OCI-LY1 (cell line): Measurements from ENCODE around the gene FKBP6.

ENCODE experiments used
- H2AFZ ChIP-seq: fragments of 200-600 bp; sonication (generic), shearing (Covaris generic); 2 replicates; pipeline ENCODE4 v1.6.0; 2014; ENCODE audit warnings: antibody characterized with exemption, mild to moderate bottlenecking, low read length
- H3F3A ChIP-seq: fragments of 200-600 bp; sonication (generic), shearing (Covaris generic); 2 replicates; pipeline ENCODE4 v1.6.0; 2014; ENCODE audit warnings: mild to moderate bottlenecking, antibody characterized with exemption, low read length, moderate library complexity; ENCODE audit not compliant: insufficient read depth
- H3K27ac ChIP-seq: fragments of 200-600 bp; sonication (generic); 2 replicates; pipeline ENCODE4 v1.5.1; 2014; ENCODE audit warnings: low read length, mixed run types, mild to moderate bottlenecking, low read depth; ENCODE audit not compliant: poor library complexity, severe bottlenecking
- H3K27me3 ChIP-seq: fragments of 200-600 bp; sonication (generic); 2 replicates; pipeline ENCODE4 v1.6.0; 2014; ENCODE audit warnings: antibody characterized with exemption, mild to moderate bottlenecking, low read length, moderate library complexity; ENCODE audit not compliant: insufficient read depth
- H3K36me3 ChIP-seq: fragments of 200-600 bp; sonication (generic); 2 replicates; pipeline ENCODE4 v1.6.1; 2014; ENCODE audit warnings: mild to moderate bottlenecking, antibody characterized with exemption, low read length, moderate library complexity, mixed read lengths; ENCODE audit not compliant: insufficient read depth
- H3K4me1 ChIP-seq: fragments of 200-600 bp; sonication (generic); 2 replicates; pipeline ENCODE4 v1.5.1; 2014; ENCODE audit warnings: mild to moderate bottlenecking, low read length, moderate library complexity; ENCODE audit not compliant: insufficient read depth, severe bottlenecking
- H3K4me2 ChIP-seq: fragments of 200-600 bp; sonication (generic), shearing (Covaris generic); 2 replicates; pipeline ENCODE4 v1.6.1; 2014; ENCODE audit warnings: low read length
- H3K4me3 ChIP-seq: fragments of 200-600 bp; sonication (generic); 2 replicates; pipeline ENCODE4 v1.5.1; 2014; ENCODE audit warnings: low read length, low read depth, mild to moderate bottlenecking, mixed read lengths; ENCODE audit not compliant: poor library complexity, severe bottlenecking
- H3K79me2 ChIP-seq: fragments of 200-600 bp; shearing (Covaris generic); 2 replicates; pipeline ENCODE4 v1.6.1; 2016; ENCODE audit warnings: mixed run types, low read length, mixed read lengths; ENCODE audit not compliant: insufficient read depth
- H3K9ac ChIP-seq: fragments of 200-600 bp; sonication (generic), shearing (Covaris generic); 2 replicates; pipeline ENCODE4 v1.6.1; 2014; ENCODE audit warnings: mild to moderate bottlenecking, low read length, mixed read lengths
- H3K9me2 ChIP-seq: fragments of 200-600 bp; sonication (generic), shearing (Covaris generic); 2 replicates; pipeline ENCODE4 v1.6.1; 2014; ENCODE audit warnings: low read depth, mild to moderate bottlenecking, low read length, mixed read lengths
- H3K9me3 ChIP-seq: fragments of 200-600 bp; shearing (Covaris generic); 2 replicates; pipeline ENCODE4 v1.6.1; 2014; ENCODE audit warnings: low read length, mixed read lengths
- H4K20me1 ChIP-seq: fragments of 200-600 bp; sonication (generic), shearing (Covaris generic); 2 replicates; pipeline ENCODE4 v1.6.0; 2016; ENCODE audit warnings: mild to moderate bottlenecking, low read length; ENCODE audit not compliant: insufficient read depth
- EZH2 ChIP-seq: fragments of 200-600 bp; sonication (generic), shearing (Covaris generic); IDR thresholded peaks from 2 replicates; pipeline ENCODE4 v1.8.0; 2017; ENCODE audit warnings: borderline replicate concordance, mixed run types, mild to moderate bottlenecking, antibody characterized with exemption, low read length, moderate library complexity, mixed read lengths
- TF ChIP-seq, protein P1 (sequence below): fragments of 200-600 bp; sonication (generic), shearing (Covaris generic); IDR thresholded peaks from 2 replicates; pipeline ENCODE4 v1.5.1; 2017; ENCODE audit warnings: mild to moderate bottlenecking, antibody characterized with exemption, low read length, moderate library complexity, mixed read lengths

FKBP6 gene

GRCh38 chr7:73366990-73367389, 39.0 kb downstream of the FKBP6 start:
- H3K9me2 ChIP-seq, result no peaks in the 10 kb centered on the region
- no peak for TF ChIP-seq EZH2
- TF ChIP-seq, protein P1, sequence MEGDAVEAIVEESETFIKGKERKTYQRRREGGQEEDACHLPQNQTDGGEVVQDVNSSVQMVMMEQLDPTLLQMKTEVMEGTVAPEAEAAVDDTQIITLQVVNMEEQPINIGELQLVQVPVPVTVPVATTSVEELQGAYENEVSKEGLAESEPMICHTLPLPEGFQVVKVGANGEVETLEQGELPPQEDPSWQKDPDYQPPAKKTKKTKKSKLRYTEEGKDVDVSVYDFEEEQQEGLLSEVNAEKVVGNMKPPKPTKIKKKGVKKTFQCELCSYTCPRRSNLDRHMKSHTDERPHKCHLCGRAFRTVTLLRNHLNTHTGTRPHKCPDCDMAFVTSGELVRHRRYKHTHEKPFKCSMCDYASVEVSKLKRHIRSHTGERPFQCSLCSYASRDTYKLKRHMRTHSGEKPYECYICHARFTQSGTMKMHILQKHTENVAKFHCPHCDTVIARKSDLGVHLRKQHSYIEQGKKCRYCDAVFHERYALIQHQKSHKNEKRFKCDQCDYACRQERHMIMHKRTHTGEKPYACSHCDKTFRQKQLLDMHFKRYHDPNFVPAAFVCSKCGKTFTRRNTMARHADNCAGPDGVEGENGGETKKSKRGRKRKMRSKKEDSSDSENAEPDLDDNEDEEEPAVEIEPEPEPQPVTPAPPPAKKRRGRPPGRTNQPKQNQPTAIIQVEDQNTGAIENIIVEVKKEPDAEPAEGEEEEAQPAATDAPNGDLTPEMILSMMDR, result no peak
- no peaks in the 10 kb centered on the region for H3K4me1 ChIP-seq
- H3K9me3 ChIP-seq, result no peaks in the 10 kb centered on the region
- no peak overlapping the region for H3K9ac ChIP-seq
- H3K27ac ChIP-seq, result no peak overlapping the region
- H3K79me2 ChIP-seq, result no peaks in the 10 kb centered on the region
- no peaks in the 10 kb centered on the region for H4K20me1 ChIP-seq
- H3K4me2 ChIP-seq, result no peak overlapping the region
- no peak overlapping the region for H2AFZ ChIP-seq
- no peaks in the 10 kb centered on the region for H3F3A ChIP-seq
- no peak overlapping the region for H3K4me3 ChIP-seq
- peaks cover 16% of the 10 kb centered on the region; the same call in 1 of the 2 replicates for H3K27me3 ChIP-seq
- H3K36me3 ChIP-seq, result no peaks in the 10 kb centered on the region

- TF ChIP-seq EZH2, result no peak
- TF ChIP-seq, protein P1, result no peak
- Histone ChIP-seq H3K27me3 (peaks cover 16% of the 10 kb centered on the region; the same call in 1 of the 2 replicates), H3K4me3 (no peak overlapping the region), H3K9me2 (no peaks in the 10 kb centered on the region), H3K79me2 (no peaks in the 10 kb centered on the region), H3K27ac (no peak overlapping the region), H2AFZ (no peak overlapping the region), H4K20me1 (no peaks in the 10 kb centered on the region), H3K36me3 (no peaks in the 10 kb centered on the region), H3F3A (no peaks in the 10 kb centered on the region), H3K9me3 (no peaks in the 10 kb centered on the region), H3K4me2 (no peak overlapping the region), H3K9ac (no peak overlapping the region), H3K4me1 (no peaks in the 10 kb centered on the region)
These were observed 41.0 kb downstream of the FKBP6 start for GRCh38 chr7:73369009-73369408.

DNA sequence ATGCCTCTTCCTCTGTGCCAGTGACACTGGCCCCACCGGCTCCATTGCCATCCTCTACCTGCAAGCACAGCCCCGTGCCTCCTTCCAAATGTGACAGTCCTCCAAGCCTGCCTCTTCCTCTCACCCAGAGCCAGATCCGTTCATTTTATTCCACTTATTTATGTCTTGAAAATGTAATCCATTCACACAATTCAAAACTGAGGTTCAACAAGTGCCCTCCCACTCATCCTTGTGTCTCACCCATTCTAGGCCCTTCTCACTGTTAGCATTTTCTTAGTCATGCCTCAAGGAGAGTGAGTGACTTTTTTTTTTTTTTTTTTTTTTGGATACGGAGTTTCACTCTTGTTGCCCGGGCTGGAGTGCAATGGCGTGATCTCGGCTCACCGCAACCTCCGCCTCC, 41.7 kb downstream of the FKBP6 start:
- no peak overlapping the region for H3K9ac ChIP-seq
- no peak overlapping the region for H3K27ac ChIP-seq
- TF ChIP-seq EZH2, result no peak
- TF ChIP-seq, protein P1, result no peak
- no peaks in the 10 kb centered on the region for H3K9me2 ChIP-seq
- H3K9me3 ChIP-seq, result no peaks in the 10 kb centered on the region
- H3K4me2 ChIP-seq, result no peak overlapping the region
- H3F3A ChIP-seq, result no peaks in the 10 kb centered on the region
- H2AFZ ChIP-seq, result no peak overlapping the region
- H3K4me3 ChIP-seq, result no peak overlapping the region
- H3K27me3 ChIP-seq, result peaks cover 16% of the 10 kb centered on the region; the same call in 1 of the 2 replicates
- H3K36me3 ChIP-seq, result no peaks in the 10 kb centered on the region
- H4K20me1 ChIP-seq, result no peaks in the 10 kb centered on the region
- no peaks in the 10 kb centered on the region for H3K4me1 ChIP-seq
- H3K79me2 ChIP-seq, result no peaks in the 10 kb centered on the region
